Neural cell (in vitro differentiated cells): ENCODE data around the gene FOXD3. TPM values are rescaled to one million over a fixed set of nuclear protein-coding genes. Genes with fewer than 3 reads are reported as not detected.

Source experiments
- H2AFZ ChIP-seq: fragments of 200-600, 300-800 bp; sonication (generic), shearing (Covaris generic); 2 replicates; pipeline ENCODE4 v1.6.0; 2014; ENCODE audit warnings: low read depth, mild to moderate bottlenecking, antibody characterized with exemption, low read length, moderate library complexity
- H3F3A ChIP-seq: fragments of 200-600 bp; shearing (Covaris generic); 2 replicates; pipeline ENCODE4 v1.6.1; 2016; ENCODE audit warnings: mild to moderate bottlenecking, moderate library complexity, mixed read lengths, antibody characterized with exemption, low read length; ENCODE audit not compliant: insufficient read depth, poor library complexity, severe bottlenecking
- H3K27ac ChIP-seq: fragments of 200-600, 300-800 bp; sonication (generic), shearing (Covaris generic); 2 replicates; pipeline ENCODE4 v1.5.1; 2014; ENCODE audit warnings: mild to moderate bottlenecking, low read length, moderate library complexity
- H3K27me3 ChIP-seq: fragments of 300-800, 200-600 bp; sonication (generic), shearing (Covaris generic); 2 replicates; pipeline ENCODE4 v1.6.0; 2014; ENCODE audit warnings: mild to moderate bottlenecking, low read depth, low read length, moderate library complexity; ENCODE audit not compliant: insufficient read depth
- H3K36me3 ChIP-seq: fragments of 300-800, 200-600 bp; sonication (generic), shearing (Covaris generic); 2 replicates; pipeline ENCODE4 v1.5.1; 2014; ENCODE audit warnings: mild to moderate bottlenecking, antibody characterized with exemption, low read length, moderate library complexity; ENCODE audit not compliant: insufficient read depth
- H3K4me2 ChIP-seq: fragments of 300-800, 200-600 bp; sonication (generic), shearing (Covaris generic); 2 replicates; pipeline ENCODE4 v1.6.0; 2014; ENCODE audit warnings: mild to moderate bottlenecking, low read length
- H3K4me3 ChIP-seq: fragments of 300-800, 200-600 bp; sonication (generic), shearing (Covaris generic); 2 replicates; pipeline ENCODE4 v1.5.1; 2014; ENCODE audit warnings: mild to moderate bottlenecking, low read length, moderate library complexity
- H3K79me2 ChIP-seq: fragments of 200-600 bp; shearing (Covaris generic); replicated peaks from 2 replicates; pipeline ENCODE4 v1.6.0; 2014; ENCODE audit warnings: mild to moderate bottlenecking, low read length, moderate library complexity; ENCODE audit not compliant: insufficient read depth
- H3K9ac ChIP-seq: fragments of 300-800, 200-600 bp; sonication (generic), shearing (Covaris generic); 2 replicates; pipeline ENCODE4 v1.6.1; 2016; ENCODE audit warnings: mild to moderate bottlenecking, low read length, mixed read lengths
- H3K9me2 ChIP-seq: fragments of 200-600 bp; shearing (Covaris generic); 2 replicates; pipeline ENCODE4 v1.6.1; 2016; ENCODE audit warnings: mild to moderate bottlenecking, low read length, mixed read lengths; ENCODE audit not compliant: insufficient read depth
- H3K9me3 ChIP-seq: fragments of 200-600, 300-800 bp; sonication (generic), shearing (Covaris generic); 2 replicates; pipeline ENCODE4 v1.6.1; 2016; ENCODE audit warnings: mild to moderate bottlenecking, mixed run types, low read length, moderate library complexity, mixed read lengths
- H4K20me1 ChIP-seq: fragments of 200-600 bp; shearing (Covaris generic); 2 replicates; pipeline ENCODE4 v1.6.1; 2016; ENCODE audit warnings: mild to moderate bottlenecking, mixed run types; ENCODE audit not compliant: insufficient read depth
- CTCF ChIP-seq: fragments of 450-650 bp; IDR thresholded peaks from 2 replicates; pipeline ENCODE4 v1.5.1; 2014; ENCODE audit warnings: antibody characterized with exemption, mild to moderate bottlenecking, moderate library complexity; ENCODE audit not compliant: poor library complexity, severe bottlenecking
- EP300 ChIP-seq: fragments of 450-650 bp; conservative IDR thresholded peaks from 2 replicates; pipeline ENCODE4 v1.6.1; 2014; ENCODE audit warnings: antibody characterized with exemption, mild to moderate bottlenecking, moderate library complexity; ENCODE audit not compliant: poor library complexity, severe bottlenecking
- EZH2 ChIP-seq: fragments of 200-600, 300-800 bp; shearing (Covaris generic), sonication (generic); IDR thresholded peaks from 2 replicates; pipeline ENCODE4 v1.6.1; 2014; ENCODE audit warnings: antibody characterized with exemption, low read length, borderline replicate concordance, mild to moderate bottlenecking; ENCODE audit not compliant: insufficient read depth, poor library complexity, severe bottlenecking
- MXI1 ChIP-seq: fragments of 450-650 bp; conservative IDR thresholded peaks from 2 replicates; pipeline ENCODE4 v1.6.1; 2014; ENCODE audit warnings: antibody characterized with exemption, mild to moderate bottlenecking; ENCODE audit not compliant: poor library complexity, severe bottlenecking
- POLR2AphosphoS5 ChIP-seq: IDR thresholded peaks from 2 replicates; pipeline ENCODE4 v1.6.1; 2012
- RAD21 ChIP-seq: fragments of 450-650 bp; conservative IDR thresholded peaks from 2 replicates; pipeline ENCODE4 v1.6.1; 2014; ENCODE audit warnings: antibody characterized with exemption, mild to moderate bottlenecking, moderate library complexity
- SMC3 ChIP-seq: fragments of 450-650 bp; conservative IDR thresholded peaks from 2 replicates; pipeline ENCODE4 v1.6.1; 2014; ENCODE audit warnings: antibody characterized with exemption, mild to moderate bottlenecking, moderate library complexity; ENCODE audit not compliant: poor library complexity
- TAF1 ChIP-seq: IDR thresholded peaks from 2 replicates; pipeline ENCODE4 v1.6.1; 2012; ENCODE audit warnings: low read depth
- polyA plus RNA-seq: library from polyadenylated mRNA; depleted of rRNA; stranded (reverse); fragments of >200 nt; gene quantifications from 2 replicates; pipeline ENCODE4 v1.2.3, GENCODE V29; 2014
- TF ChIP-seq, protein P1 (sequence below): IDR thresholded peaks from 2 replicates; pipeline ENCODE4 v1.6.1; 2012; ENCODE audit warnings: borderline replicate concordance

The FOXD3 gene
- polyA plus RNA-seq, 1 donor from 2014 or later, result not detected

DNA sequence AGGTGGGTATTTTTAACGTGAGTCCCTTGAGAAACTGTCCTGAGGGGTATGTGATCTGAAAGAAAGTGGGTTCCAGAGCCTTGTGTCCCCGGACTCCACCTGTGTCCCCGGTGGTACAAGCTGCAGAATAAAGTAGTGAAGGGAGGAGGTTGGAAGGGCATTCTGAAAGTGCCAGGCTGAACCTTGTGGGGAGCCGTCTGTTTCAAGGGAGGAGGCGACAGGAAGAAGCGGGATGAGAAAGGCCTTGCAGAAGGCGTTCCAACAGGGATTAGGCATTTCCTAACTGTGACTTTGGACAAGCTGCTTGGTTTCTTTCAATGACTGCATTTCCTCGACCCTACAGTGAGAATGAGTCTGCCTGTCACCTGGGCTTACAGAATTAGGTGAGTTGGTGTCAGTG is 5.8 kb downstream of the FOXD3 start:
- Histone ChIP-seq H3K79me2 (no peaks in the 10 kb centered on the region), H3K4me2 (no peak overlapping the region), H3F3A (no peaks in the 10 kb centered on the region), H2AFZ (no peak overlapping the region), H3K9me2 (no peaks in the 10 kb centered on the region), H3K9me3 (no peaks in the 10 kb centered on the region), H3K4me3 (no peak overlapping the region), H3K27me3 (peaks cover 98% of the 10 kb centered on the region), H3K9ac (no peak overlapping the region), H3K27ac (no peak overlapping the region), H4K20me1 (no peaks in the 10 kb centered on the region), H3K36me3 (no peaks in the 10 kb centered on the region)
- TF ChIP-seq SMC3 (no peak), EZH2 (no peak), POLR2AphosphoS5 (no peak), CTCF (no peak), TAF1 (no peak), RAD21 (no peak), EP300 (no peak), MXI1 (no peak)
- TF ChIP-seq, protein P1, sequence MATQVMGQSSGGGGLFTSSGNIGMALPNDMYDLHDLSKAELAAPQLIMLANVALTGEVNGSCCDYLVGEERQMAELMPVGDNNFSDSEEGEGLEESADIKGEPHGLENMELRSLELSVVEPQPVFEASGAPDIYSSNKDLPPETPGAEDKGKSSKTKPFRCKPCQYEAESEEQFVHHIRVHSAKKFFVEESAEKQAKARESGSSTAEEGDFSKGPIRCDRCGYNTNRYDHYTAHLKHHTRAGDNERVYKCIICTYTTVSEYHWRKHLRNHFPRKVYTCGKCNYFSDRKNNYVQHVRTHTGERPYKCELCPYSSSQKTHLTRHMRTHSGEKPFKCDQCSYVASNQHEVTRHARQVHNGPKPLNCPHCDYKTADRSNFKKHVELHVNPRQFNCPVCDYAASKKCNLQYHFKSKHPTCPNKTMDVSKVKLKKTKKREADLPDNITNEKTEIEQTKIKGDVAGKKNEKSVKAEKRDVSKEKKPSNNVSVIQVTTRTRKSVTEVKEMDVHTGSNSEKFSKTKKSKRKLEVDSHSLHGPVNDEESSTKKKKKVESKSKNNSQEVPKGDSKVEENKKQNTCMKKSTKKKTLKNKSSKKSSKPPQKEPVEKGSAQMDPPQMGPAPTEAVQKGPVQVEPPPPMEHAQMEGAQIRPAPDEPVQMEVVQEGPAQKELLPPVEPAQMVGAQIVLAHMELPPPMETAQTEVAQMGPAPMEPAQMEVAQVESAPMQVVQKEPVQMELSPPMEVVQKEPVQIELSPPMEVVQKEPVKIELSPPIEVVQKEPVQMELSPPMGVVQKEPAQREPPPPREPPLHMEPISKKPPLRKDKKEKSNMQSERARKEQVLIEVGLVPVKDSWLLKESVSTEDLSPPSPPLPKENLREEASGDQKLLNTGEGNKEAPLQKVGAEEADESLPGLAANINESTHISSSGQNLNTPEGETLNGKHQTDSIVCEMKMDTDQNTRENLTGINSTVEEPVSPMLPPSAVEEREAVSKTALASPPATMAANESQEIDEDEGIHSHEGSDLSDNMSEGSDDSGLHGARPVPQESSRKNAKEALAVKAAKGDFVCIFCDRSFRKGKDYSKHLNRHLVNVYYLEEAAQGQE, result no peak

DNA sequence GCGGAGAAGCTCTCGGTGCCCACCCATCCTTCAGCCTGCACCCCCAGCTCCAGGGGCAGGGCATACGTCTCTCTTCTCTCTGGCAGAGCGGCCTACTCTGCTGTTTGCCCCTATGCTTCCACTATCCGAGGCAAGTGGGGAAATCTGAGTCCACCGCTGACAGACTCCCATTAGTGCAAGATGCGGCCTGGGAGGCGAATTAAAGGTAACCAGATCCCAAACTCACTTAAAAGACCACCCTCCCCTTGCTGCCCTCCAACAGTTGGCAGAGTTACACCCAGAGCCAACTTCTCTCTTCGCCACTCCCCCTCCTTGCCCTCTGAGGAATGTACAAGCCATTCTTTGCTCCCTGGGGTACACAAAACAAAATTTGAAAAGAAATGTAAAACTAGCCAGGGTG is 6.4 kb downstream of the FOXD3 start:
- H3K4me3 ChIP-seq, result no peak overlapping the region
- H3F3A ChIP-seq, result no peaks in the 10 kb centered on the region
- no peak overlapping the region for H3K27ac ChIP-seq
- no peaks in the 10 kb centered on the region for H3K79me2 ChIP-seq
- no peaks in the 10 kb centered on the region for H3K9me3 ChIP-seq
- H3K27me3 ChIP-seq, result peaks cover 98% of the 10 kb centered on the region
- no peaks in the 10 kb centered on the region for H4K20me1 ChIP-seq
- no peak overlapping the region for H2AFZ ChIP-seq
- no peak overlapping the region for H3K4me2 ChIP-seq
- no peaks in the 10 kb centered on the region for H3K36me3 ChIP-seq
- no peak overlapping the region for H3K9ac ChIP-seq
- TF ChIP-seq, protein P1, result no peak
- TF ChIP-seq TAF1 (no peak), EP300 (no peak), EZH2 (no peak), CTCF (no peak), POLR2AphosphoS5 (no peak), RAD21 (no peak), MXI1 (no peak), SMC3 (no peak)
- H3K9me2 ChIP-seq, result no peaks in the 10 kb centered on the region
